Natural killer cell (primary cell): Measurements from ENCODE around the gene TEX54. TPM values are rescaled to one million over a fixed set of nuclear protein-coding genes. Genes with fewer than 3 reads are reported as not detected.
A peak's percentile ranks its signal among the peaks of the same experiment; 100 is the strongest.

ENCODE experiments used
- ATAC-seq, 3 donors: fragments of 150-1000 bp in 2 of 3; fragments of 200-7000 bp in 1 of 3; cut with Tn5 transposase; 1 replicate in 1 of 3; 2 replicates in 2 of 3; pipeline ENCODE4 v1.10.0; 2021; ENCODE audit warnings: mild to moderate bottlenecking in 2 of 3, moderate library complexity in 2 of 3
- DNase-seq, 2 donors: peaks; one replicate each; pipeline versions ENCODE4 v3.0.0 to v3.0.0-alpha.2; 2013 to 2021; ENCODE audit warnings: mixed read lengths in 1 of 2
- H3K27ac ChIP-seq: one replicate; pipeline ENCODE4 v1.5.1; 2013; ENCODE audit warnings: mild to moderate bottlenecking, low read length
- H3K27me3 ChIP-seq: one replicate; pipeline ENCODE4 v1.6.1; 2013; ENCODE audit warnings: low read length; ENCODE audit not compliant: control insufficient read depth, insufficient read depth
- H3K36me3 ChIP-seq: one replicate; pipeline ENCODE4 v1.6.1; 2013; ENCODE audit warnings: low read length; ENCODE audit not compliant: control insufficient read depth, insufficient read depth
- H3K4me1 ChIP-seq: one replicate; pipeline ENCODE4 v1.6.1; 2013; ENCODE audit warnings: low read length; ENCODE audit not compliant: control insufficient read depth, insufficient read depth
- H3K4me3 ChIP-seq: one replicate; pipeline ENCODE4 v1.5.1; 2013; ENCODE audit warnings: low read length
- H3K9me3 ChIP-seq: one replicate; pipeline ENCODE4 v1.6.1; 2013; ENCODE audit warnings: low read length; ENCODE audit not compliant: control insufficient read depth, insufficient read depth
- H3K27ac Mint-ChIP-seq, 2 donors: one replicate each; pipeline ENCODE4 v1.8.0; 2022; ENCODE audit warnings: mild to moderate bottlenecking in 2 of 2, mixed read lengths in 2 of 2, moderate library complexity in 1 of 2
- H3K27me3 Mint-ChIP-seq, 2 donors: one replicate each; pipeline ENCODE4 v1.8.0; 2022; ENCODE audit warnings: low read depth in 2 of 2, mixed read lengths in 2 of 2
- H3K36me3 Mint-ChIP-seq: one replicate; pipeline ENCODE4 v1.8.0; 2022; ENCODE audit warnings: mixed read lengths
- H3K4me1 Mint-ChIP-seq, 2 donors: one replicate each; pipeline ENCODE4 v1.8.0; 2022; ENCODE audit warnings: mixed read lengths in 2 of 2
- H3K4me3 Mint-ChIP-seq: one replicate; pipeline ENCODE4 v1.8.0; 2022; ENCODE audit warnings: mild to moderate bottlenecking, moderate library complexity, mixed read lengths
- H3K9me3 Mint-ChIP-seq, 2 donors: one replicate each; pipeline ENCODE4 v1.8.0; 2022; ENCODE audit warnings: mixed read lengths in 2 of 2
- WGBS: methylation state at CpG from one replicate; pipeline ENCODE4 v1.1.7; 2013; ENCODE audit warnings: missing lambda C conversion rate; ENCODE audit not compliant: insufficient coverage; 5-methylcytosine and 5-hydroxymethylcytosine counted together
- intact Hi-C: fragments of 100-400 bp; cut with micrococcal nuclease; formaldehyde crosslinking; loops from one replicate; pipeline ENCODE4 v1.14.2; 2022
- total RNA-seq, 4 donors: library from RNA; stranded (reverse); fragments of 120-200 nt in 1 of 4; gene quantifications; one replicate each; pipeline versions ENCODE4 v1.2.3 to v1.2.4, GENCODE V29; 2013 to 2022
- TF ChIP-seq, protein P1 (sequence below): fragments of 200-600 bp; IDR thresholded peaks from one replicate; pipeline ENCODE4 v1.8.0; 2022; ENCODE audit warnings: antibody characterized with exemption

Gene TEX54
- total RNA-seq, 3 donors from 2014 or later (not counting 1 experiment from before 2014, with no cell fraction given), result not detected

DNA sequence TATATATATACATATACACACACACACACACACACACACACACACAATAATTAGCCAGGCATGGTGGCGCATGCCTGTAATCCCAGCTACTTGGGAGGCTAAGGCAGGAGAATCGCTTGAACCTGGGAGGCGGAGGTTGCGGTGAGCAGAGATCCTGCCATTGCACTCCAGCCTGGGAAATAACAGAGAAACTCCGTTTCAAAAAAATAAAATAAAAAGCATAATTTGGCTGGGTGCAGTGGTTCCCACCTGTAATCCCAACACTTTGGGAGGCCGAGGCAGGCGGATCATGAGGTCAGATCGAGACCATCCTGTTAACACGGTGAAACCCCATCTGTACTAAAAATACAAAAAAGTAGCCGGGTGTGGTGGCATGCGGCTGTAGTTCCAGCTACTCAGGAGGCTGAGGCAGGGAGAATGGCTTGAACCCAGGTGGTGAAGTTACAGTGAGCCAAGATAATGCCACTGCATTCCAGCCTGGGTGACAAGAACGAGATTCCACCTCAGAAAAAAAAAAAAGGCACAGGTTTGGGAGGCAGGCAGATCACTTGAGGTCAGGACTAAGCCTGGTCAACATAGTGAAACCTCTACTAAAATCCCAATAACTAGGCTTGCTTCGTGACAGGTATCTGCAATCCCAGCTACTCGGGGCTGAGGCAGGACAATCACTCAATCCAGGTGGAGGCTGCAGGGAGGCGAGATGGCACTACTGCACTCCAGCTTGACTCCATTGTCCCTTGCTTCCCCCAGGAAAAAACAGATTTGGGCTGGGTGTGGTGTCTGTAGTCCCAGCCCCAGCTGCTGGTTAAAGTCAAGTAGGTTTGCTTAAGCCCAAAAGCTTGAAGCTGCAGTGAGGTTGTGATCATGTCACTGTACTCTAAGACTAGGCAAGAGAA is 18.5 kb upstream of the TEX54 start:
- intact Hi-C loops, result no loop called here
- Histone ChIP-seq H3K4me3 (no peak overlapping the region), H3K27ac (no peak overlapping the region), H3K27me3 (no peaks in the 10 kb centered on the region), H3K36me3 (peaks cover 33% of the 10 kb centered on the region), H3K4me1 (peaks cover 18% of the 10 kb centered on the region), H3K9me3 (no peaks in the 10 kb centered on the region)
- Mint-ChIP-seq H3K27me3 (no peaks in the 10 kb centered on the region), H3K4me1 (peaks cover 40 to 41% of the 10 kb centered on the region in 2 donors), H3K27ac (peak overlapping the region; percentile 16 to 64), H3K9me3 (no peaks in the 10 kb centered on the region), H3K36me3 (peaks cover 18% of the 10 kb centered on the region), H3K4me3 (no peak overlapping the region)
- 77% methylated on average over 15 of the region's 15 CpGs for WGBS
- TF ChIP-seq, protein P1, sequence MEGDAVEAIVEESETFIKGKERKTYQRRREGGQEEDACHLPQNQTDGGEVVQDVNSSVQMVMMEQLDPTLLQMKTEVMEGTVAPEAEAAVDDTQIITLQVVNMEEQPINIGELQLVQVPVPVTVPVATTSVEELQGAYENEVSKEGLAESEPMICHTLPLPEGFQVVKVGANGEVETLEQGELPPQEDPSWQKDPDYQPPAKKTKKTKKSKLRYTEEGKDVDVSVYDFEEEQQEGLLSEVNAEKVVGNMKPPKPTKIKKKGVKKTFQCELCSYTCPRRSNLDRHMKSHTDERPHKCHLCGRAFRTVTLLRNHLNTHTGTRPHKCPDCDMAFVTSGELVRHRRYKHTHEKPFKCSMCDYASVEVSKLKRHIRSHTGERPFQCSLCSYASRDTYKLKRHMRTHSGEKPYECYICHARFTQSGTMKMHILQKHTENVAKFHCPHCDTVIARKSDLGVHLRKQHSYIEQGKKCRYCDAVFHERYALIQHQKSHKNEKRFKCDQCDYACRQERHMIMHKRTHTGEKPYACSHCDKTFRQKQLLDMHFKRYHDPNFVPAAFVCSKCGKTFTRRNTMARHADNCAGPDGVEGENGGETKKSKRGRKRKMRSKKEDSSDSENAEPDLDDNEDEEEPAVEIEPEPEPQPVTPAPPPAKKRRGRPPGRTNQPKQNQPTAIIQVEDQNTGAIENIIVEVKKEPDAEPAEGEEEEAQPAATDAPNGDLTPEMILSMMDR, result no peak
- ATAC-seq, result no peak
- DNase-seq, result peak in 1 of 2 donors; percentile 33

DNA sequence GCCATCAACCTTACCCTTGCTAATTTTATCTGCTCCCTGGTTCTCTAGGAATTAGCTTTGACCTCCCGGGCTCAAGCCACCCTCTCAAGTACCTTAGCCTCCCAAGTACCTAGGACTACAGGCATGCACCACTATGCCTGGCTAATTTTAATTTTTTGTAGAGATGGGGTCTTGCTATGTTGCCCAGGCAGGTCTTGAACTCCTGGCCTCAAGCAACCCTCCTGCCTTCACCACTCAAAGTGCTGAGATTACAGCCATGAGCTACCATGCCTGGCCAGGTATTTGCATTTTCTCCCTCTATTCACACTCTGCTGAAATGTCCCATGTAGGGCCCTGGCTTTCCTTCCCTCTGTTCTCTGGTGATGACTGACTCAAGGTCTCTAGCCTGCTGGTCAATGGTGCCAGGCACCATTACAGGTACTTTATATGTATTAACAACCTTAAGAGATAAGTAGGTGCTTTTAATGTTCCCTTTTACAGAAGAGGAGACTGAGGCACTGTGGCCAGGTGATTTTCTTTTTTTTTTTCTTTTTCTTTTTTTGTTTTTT is 15.2 kb upstream of the TEX54 start:
- no peaks in the 10 kb centered on the region for H3K9me3 ChIP-seq
- 100% methylated on average over 1 of the region's 1 CpG for WGBS

GRCh38 chr11:62846177-62846576 is 13.5 kb upstream of the TEX54 start:
- no peak overlapping the region for H3K4me3 Mint-ChIP-seq
- H3K27ac Mint-ChIP-seq, result no peak overlapping the region
- no peaks in the 10 kb centered on the region for H3K9me3 ChIP-seq
- H3K27ac ChIP-seq, result no peak overlapping the region
- H3K4me1 ChIP-seq, result peaks cover 15% of the 10 kb centered on the region
- WGBS, result 86% methylated on average over 3 of the region's 3 CpGs
- no peaks in the 10 kb centered on the region for H3K9me3 Mint-ChIP-seq
- no peaks in the 10 kb centered on the region for H3K36me3 ChIP-seq
- no peaks in the 10 kb centered on the region for H3K27me3 ChIP-seq
- intact Hi-C loops, result no loop called here
- no peaks in the 10 kb centered on the region for H3K36me3 Mint-ChIP-seq
- DNase-seq (no peak), ATAC-seq (no peak)
- H3K4me1 Mint-ChIP-seq, result no peaks in the 10 kb centered on the region
- TF ChIP-seq, protein P1, result no peak
- no peak overlapping the region for H3K4me3 ChIP-seq
- no peaks in the 10 kb centered on the region for H3K27me3 Mint-ChIP-seq

More for the DNA sequence above, 15.2 kb upstream of the TEX54 start:
- Mint-ChIP-seq H3K9me3 (no peaks in the 10 kb centered on the region), H3K27ac (no peak overlapping the region), H3K4me1 (peaks cover 7 to 8% of the 10 kb centered on the region in 2 donors), H3K4me3 (no peak overlapping the region), H3K36me3 (peaks cover 10% of the 10 kb centered on the region), H3K27me3 (no peaks in the 10 kb centered on the region)
- intact Hi-C loops, result no loop called here
- Histone ChIP-seq H3K4me3 (no peak overlapping the region), H3K27ac (no peak overlapping the region), H3K27me3 (no peaks in the 10 kb centered on the region), H3K4me1 (peaks cover 2% of the 10 kb centered on the region), H3K36me3 (peaks cover 16% of the 10 kb centered on the region)
- TF ChIP-seq, protein P1, result no peak
- ATAC-seq (no peak), DNase-seq (peak in 1 of 2 donors; percentile 1)
